PC-9 (cell line): ENCODE measurements around the gene PPP1R9B. TPM values are rescaled to one million over a fixed set of nuclear protein-coding genes. Genes with fewer than 3 reads are reported as not detected.

Source experiments
- BruUV-seq: library from RNA; stranded (reverse); fragments of 400-500 nt; replicated peaks from 2 replicates; lab custom pipeline; 2021; lab: Mats Ljungman, UMichigan
- CTCF ChIA-PET: fragments of 300-600 bp; sonication (Branson Sonifier 250); formaldehyde crosslinking; loops from one replicate; lab custom pipeline; 2022; ENCODE audit warnings: antibody characterized with exemption; lab: Charles Lee
- POLR2A ChIA-PET: fragments of 300-600 bp; sonication (Branson Sonifier 250); formaldehyde crosslinking; loops from one replicate; lab custom pipeline; 2022; ENCODE audit warnings: antibody characterized with exemption; ENCODE audit not compliant: unreplicated experiment; lab: Charles Lee
- DNase-seq, 2 experiments: peaks; one replicate each; pipeline versions ENCODE4 v3.0.0 to v3.0.0-alpha.2; 2015 to 2022; ENCODE audit warnings: mixed read lengths in 1 of 2
- H2AFZ ChIP-seq: fragments of 200-600 bp; sonication (generic); 2 replicates; pipeline ENCODE4 v1.8.1; 2017; ENCODE audit warnings: antibody characterized with exemption
- H3F3A ChIP-seq: fragments of 200-600 bp; sonication (generic); 2 replicates; pipeline ENCODE4 v1.8.1; 2017; ENCODE audit warnings: antibody characterized with exemption, mild to moderate bottlenecking, low read depth; ENCODE audit not compliant: insufficient read depth
- H3K27ac ChIP-seq: fragments of 200-600 bp; sonication (generic); 2 replicates; pipeline ENCODE4 v1.6.1; 2016; ENCODE audit warnings: mixed run types
- H3K27me3 ChIP-seq: fragments of 200-600 bp; sonication (generic); 2 replicates; pipeline ENCODE4 v1.6.1; 2016; ENCODE audit warnings: low read depth, mixed run types; ENCODE audit not compliant: insufficient read depth
- H3K36me3 ChIP-seq: fragments of 200-600 bp; sonication (generic); 2 replicates; pipeline ENCODE4 v1.6.1; 2016; ENCODE audit warnings: low read depth, mixed run types
- H3K4me1 ChIP-seq: fragments of 200-600 bp; sonication (generic); replicated peaks from 2 replicates; pipeline ENCODE4 v1.6.1; 2016; ENCODE audit warnings: mixed run types; ENCODE audit not compliant: insufficient read depth
- H3K4me2 ChIP-seq: fragments of 200-600 bp; sonication (generic); 2 replicates; pipeline ENCODE4 v1.6.1; 2017; ENCODE audit warnings: mixed run types
- H3K4me3 ChIP-seq: fragments of 200-600 bp; sonication (generic); 2 replicates; pipeline ENCODE4 v1.6.1; 2016; ENCODE audit warnings: mixed run types
- H3K79me2 ChIP-seq: fragments of 200-600 bp; sonication (generic); 2 replicates; pipeline ENCODE4 v1.6.1; 2017; ENCODE audit warnings: low read depth, mixed run types
- H3K9me2 ChIP-seq: fragments of 200-600 bp; sonication (generic); 2 replicates; pipeline ENCODE4 v1.8.1; 2017; ENCODE audit warnings: mild to moderate bottlenecking; ENCODE audit not compliant: insufficient read depth
- H3K9me3 ChIP-seq: fragments of 200-600 bp; sonication (generic); 2 replicates; pipeline ENCODE4 v1.8.1; 2016; ENCODE audit warnings: low read depth; ENCODE audit not compliant: insufficient read depth
- H4K20me1 ChIP-seq: fragments of 200-600 bp; sonication (generic); 2 replicates; pipeline ENCODE4 v1.8.1; 2017; ENCODE audit not compliant: insufficient read depth
- CTCF ChIP-seq: fragments of 200-600 bp; sonication (generic); conservative IDR thresholded peaks from 2 replicates; pipeline ENCODE4 v1.6.1; 2017; ENCODE audit warnings: mixed run types, antibody characterized with exemption, mild to moderate bottlenecking, moderate library complexity
- EZH2 ChIP-seq: fragments of 200-600 bp; sonication (generic); IDR thresholded peaks from 2 replicates; pipeline ENCODE4 v1.8.0; 2017; ENCODE audit warnings: antibody characterized with exemption, low read depth
- intact Hi-C: fragments of 100-400 bp; cut with micrococcal nuclease; formaldehyde crosslinking; loops from one replicate; pipeline ENCODE4 v1.10.0; 2022; ENCODE audit not compliant: unreplicated experiment
- total RNA-seq: library from RNA; stranded (reverse); gene quantifications from 2 replicates; pipeline ENCODE4 v1.2.3, GENCODE V29; 2021

PPP1R9B gene
- total RNA-seq, 1 experiment from 2014 or later, result 35.8 TPM

GRCh38 chr17:50180620-50181019, 30.1 kb upstream of the PPP1R9B start:
- ChIA-PET POLR2A (no interaction called here), CTCF (interaction anchor here (0.7 kb wide), 1 partner anchor 11 kb away, joined by 7 read pairs; no protein-coding TSS in a partner anchor)
- Histone ChIP-seq H3K4me2 (no peak overlapping the region), H2AFZ (no peak overlapping the region), H3K9me3 (no peaks in the 10 kb centered on the region), H3K79me2 (no peaks in the 10 kb centered on the region), H3K36me3 (no peaks in the 10 kb centered on the region), H3K27me3 (no peaks in the 10 kb centered on the region), H3K9me2 (no peaks in the 10 kb centered on the region), H4K20me1 (no peaks in the 10 kb centered on the region), H3F3A (peaks cover 26% of the 10 kb centered on the region), H3K4me1 (peaks cover 32% of the 10 kb centered on the region), H3K27ac (no peak overlapping the region), H3K4me3 (no peak overlapping the region)
- TF ChIP-seq EZH2 (no peak), CTCF (no peak)
- intact Hi-C loops, result no loop called here
- no TSS peak for BruUV-seq
- DNase-seq, result no peak

GRCh38 chr17:50180111-50180510, 29.6 kb upstream of the PPP1R9B start:
- CTCF ChIA-PET, result interaction anchor here (0.7 kb wide), 1 partner anchor 11 kb away, joined by 7 read pairs; no protein-coding TSS in a partner anchor

More at GRCh38 chr17:50180111-50180510, 29.6 kb upstream of the PPP1R9B start:
- no peaks in the 10 kb centered on the region for H3K79me2 ChIP-seq
- no peak for TF ChIP-seq CTCF
- no peak for TF ChIP-seq EZH2
- H3K4me2 ChIP-seq, result no peak overlapping the region
- POLR2A ChIA-PET, result no interaction called here
- intact Hi-C loops, result no loop called here
- H3F3A ChIP-seq, result peaks cover 31% of the 10 kb centered on the region
- H2AFZ ChIP-seq, result no peak overlapping the region
- DNase-seq, result no peak
- no peaks in the 10 kb centered on the region for H3K9me3 ChIP-seq
- peaks cover 32% of the 10 kb centered on the region for H3K4me1 ChIP-seq
- no peaks in the 10 kb centered on the region for H3K9me2 ChIP-seq
- no TSS peak for BruUV-seq
- no peaks in the 10 kb centered on the region for H3K36me3 ChIP-seq
- H3K4me3 ChIP-seq, result no peak overlapping the region
- H4K20me1 ChIP-seq, result no peaks in the 10 kb centered on the region
- H3K27me3 ChIP-seq, result no peaks in the 10 kb centered on the region
- no peak overlapping the region for H3K27ac ChIP-seq
